GM21423 (cell line): ENCODE measurements around the gene B3GNT7.
"Not testable (repeated sequence)": the region's sequence is repeated elsewhere in the genome, so short reads cannot be mapped to it uniquely, and the experiment has no call there.

Source experiments
- ATAC-seq: cut with Tn5 transposase; IDR thresholded peaks from one replicate; pipeline ENCODE4 v1.9.1; 2021; ENCODE audit warnings: mild to moderate bottlenecking, moderate library complexity; ENCODE audit not compliant: unreplicated experiment

The B3GNT7 gene

DNA sequence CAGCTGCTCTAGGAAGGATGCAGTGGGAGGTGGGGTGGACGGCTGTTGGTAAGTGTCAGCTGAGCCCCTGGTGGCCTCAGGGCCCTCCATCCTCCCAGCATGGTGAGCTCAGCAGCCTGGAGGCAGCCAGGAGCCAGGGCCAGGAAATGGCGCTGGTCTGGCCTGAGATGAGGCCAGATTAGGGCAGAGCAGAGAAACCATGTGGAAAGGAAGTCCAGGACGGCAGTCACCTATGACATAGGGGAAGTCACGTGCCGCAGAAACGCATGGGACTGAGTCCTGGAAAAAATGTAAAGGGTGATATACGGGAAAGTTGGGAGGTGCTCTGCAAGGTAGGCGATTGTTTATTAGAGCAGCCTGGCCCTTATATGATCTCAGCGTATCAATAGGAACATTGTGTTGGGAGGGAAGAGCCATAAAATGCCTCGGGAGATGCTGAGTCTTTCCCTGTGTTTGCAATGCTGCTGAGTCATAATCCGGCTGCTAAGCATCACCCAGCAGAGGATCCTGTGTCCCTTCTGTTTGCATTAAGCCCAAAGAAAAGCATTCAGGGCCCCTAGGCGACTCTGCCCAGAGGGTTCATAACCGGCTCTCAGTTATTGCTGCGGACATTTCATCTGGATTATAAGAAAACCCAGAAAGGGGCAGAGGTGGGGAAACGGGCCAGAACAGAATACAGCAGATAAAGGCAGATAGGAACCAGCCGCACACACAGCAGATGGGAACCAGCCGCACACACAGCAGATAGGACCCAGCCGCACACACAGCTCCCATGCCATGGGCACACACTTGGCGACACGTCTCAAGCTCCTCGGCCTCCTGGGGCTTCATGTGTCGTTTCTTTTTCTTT, 30.3 kb upstream of the B3GNT7 start:
- ATAC-seq = no peak

DNA sequence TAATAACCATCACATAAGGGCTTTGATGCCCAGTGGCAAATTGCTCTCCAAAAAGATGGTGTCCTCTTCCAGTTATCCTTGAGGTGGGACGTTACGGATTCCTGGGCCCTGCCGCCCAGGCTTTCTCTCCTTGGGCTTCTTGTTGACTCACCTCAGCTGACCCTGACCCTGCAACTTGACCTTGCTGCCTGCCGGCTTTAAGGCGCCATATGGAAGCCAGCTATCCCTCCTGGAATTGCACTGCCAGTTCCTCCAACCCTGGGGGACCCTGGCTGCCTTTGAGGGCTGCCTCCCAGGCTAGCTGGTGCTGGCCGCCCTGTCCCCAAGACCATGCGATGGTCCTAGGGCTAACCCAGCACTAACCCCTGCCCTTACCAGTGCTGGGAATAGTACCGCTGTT, 28.3 kb upstream of the B3GNT7 start:
- ATAC-seq = no peak

DNA sequence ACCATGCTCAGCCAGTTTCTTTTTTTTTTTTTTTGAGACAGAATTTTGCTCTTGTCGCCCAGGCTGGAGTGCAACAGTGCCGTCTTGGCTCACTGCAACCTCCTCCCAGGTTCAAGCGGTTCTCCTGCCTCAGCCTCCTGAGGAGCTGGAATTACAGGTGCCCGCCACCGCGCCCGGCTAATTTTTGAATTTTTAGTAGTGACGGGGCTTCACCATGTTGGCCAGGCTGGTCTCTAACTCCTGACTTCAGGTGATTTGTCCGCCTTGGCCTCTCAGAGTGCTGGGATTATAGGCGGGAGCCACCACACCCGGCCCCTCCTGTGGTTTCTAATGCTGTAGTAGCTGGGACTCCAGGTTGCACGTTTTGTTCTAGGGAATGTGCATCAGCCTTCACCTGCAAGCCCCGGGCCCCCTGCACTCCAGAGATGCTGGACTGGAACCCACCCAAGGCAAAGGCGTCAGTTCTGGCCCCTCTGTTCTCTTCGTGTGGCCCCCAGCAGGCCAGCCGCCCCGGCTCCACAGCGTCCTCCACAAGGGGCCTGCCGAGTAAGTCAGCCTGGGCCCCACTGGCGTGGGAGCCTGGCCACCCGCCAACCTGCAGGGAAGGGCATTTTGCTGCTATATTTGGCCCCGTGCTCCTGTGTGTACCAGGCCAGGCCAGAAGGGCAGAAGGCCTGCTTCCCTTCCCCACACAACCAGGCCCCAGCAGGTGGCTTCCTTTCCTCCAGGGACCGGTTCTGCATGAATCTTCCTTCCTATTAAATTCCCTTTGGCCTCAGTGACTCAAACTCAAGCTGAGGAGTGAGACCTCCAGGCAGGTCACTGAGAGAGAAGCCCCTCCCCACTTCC, 25.7 kb upstream of the B3GNT7 start:
- ATAC-seq = no peak

DNA sequence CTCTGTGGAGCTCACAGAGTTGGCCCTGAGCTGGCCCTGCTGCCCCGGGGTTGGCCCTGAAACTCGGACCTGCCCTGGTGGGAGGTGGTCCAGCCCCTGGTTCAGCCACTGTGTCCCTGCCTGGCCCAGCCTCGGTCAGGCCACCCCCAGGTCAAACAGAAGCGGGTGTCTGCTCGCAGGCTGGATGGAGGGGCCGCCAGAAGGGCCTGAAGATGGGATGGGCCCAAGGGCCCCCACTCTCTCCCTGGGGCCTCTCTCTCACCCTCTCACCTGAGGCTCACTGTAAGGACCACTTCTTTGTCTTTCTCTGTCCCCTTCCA, 25.1 kb upstream of the B3GNT7 start:
- no peak for ATAC-seq

DNA sequence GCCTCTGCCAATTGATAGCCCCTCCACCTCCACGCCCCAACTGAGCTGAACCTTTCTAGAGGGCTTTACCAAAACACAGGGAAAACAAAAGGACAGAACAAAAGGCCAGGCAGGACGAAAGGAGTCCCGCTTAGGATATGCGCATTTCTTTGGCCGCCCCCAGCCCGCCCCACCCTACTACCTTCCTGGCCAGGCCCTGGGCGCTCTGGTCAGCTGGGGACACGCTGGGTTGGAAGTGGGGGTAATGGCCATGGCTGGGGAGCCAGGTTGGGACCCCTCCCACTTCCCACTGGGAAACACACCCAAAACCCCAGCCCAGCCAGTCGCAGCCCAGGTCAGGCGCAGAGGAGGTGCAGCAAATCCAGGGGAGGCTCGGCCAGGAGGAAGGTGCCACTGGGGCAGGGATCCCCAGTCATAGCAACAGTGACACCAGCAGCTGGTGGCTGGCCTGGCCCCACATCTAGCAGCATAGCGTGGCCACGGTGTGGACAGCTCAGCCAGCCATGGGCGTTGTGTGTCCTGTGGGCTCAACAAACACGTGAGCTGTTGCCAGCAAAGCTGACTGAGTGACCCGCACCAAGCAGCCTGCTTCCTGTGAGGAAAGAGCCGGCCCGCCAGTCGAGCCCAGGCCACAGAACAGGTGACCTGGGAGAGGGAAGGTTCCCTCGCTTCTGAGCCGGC, 24.6 kb upstream of the B3GNT7 start:
- ATAC-seq = no peak

DNA sequence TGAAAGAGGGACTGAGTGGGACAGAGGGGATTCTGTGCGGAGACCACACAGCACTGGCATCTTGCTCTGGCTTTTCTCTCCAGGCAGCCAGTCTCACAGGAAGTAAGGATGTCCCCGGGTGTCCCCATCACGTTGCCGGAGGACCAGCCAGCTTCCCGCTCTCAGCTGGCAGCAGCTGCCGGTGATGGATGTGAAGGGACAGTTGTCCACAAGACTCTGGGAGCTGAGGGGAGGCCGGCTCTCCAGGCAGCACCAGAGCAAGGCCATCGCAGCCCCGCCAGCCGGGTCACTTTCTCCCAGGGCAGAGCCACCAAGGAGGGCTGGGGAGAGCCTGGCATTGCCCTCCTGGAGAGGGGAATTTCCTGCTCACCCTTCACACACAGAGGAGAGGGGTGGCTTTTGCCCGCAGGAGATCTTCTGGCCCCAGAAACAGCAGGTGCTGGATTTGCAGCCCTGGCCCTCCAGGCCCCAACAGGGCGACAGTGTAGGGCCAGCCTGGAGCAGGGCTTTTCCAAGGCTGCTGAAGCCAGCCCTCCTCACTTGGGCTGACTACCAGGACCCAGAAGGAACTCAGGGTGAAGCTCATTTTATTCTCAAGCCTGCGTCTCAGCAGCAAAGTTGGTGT, 24.0 kb upstream of the B3GNT7 start:
- no peak for ATAC-seq

DNA sequence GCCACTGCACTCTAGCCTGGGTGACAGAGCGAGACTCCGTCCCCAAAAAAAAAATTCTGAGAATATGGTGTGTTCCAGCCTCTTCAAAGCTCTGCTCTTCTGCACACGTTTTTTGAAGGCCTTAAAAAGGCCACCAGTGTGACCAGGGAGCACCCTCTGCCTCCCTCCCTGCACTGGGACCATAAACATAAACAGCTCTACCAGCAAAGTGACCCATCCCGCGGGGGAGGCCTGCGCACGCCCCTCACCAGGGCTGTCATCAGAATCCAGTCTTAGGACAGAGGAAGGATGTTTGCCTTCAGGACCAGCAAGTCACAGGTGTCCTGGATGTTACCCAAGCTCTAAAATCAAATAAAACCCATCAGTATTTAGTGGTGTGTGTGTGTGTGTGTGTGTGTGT, 23.2 kb upstream of the B3GNT7 start:
- no peak for ATAC-seq

DNA sequence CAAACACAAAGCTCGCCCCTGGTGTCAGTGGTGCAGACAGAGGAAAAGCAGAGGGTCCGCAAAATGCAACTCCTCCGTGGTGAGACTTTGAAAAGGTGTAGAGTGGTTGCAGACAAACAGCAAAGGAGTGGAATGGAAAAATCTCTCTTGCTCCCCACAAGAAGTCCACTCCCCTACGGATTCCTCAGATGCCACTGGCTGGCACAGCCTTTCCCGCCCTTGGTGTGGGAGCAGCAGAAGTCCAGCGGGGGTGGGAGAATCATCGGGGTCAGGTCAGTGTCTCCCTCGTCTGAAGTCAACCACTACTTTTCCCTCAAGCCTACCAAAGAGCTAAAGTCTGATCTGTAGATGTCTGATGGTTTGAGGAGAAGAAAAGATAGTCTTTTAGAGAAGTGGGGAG, 22.3 kb upstream of the B3GNT7 start:
- ATAC-seq = no peak

DNA sequence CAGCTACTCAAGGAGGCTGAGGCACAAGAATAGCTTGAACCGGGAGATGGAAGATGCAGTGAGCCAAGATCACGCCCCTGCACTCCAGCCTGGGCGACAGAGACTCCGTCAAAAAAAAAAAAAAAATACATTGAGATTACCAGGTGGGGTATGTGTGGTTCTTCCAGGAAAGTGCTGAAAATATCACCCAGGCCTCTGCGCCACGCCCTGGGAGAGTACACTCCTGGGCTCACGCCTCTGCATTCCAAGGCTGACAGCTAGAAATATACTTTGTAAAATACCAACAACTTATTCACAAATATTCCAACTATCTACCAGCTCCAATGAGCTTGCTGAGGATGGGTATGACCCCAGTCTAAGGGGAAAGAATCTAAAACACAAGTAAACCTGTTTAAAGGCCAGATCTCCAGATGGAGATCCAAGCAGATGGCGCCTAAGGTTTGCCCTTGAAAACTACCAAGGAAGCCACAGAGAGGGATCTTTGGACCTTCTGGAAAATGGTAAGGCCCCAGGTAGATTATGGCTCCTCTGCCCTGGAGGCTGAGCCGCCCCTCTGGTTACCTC, 21.6 kb upstream of the B3GNT7 start:
- no peak for ATAC-seq

DNA sequence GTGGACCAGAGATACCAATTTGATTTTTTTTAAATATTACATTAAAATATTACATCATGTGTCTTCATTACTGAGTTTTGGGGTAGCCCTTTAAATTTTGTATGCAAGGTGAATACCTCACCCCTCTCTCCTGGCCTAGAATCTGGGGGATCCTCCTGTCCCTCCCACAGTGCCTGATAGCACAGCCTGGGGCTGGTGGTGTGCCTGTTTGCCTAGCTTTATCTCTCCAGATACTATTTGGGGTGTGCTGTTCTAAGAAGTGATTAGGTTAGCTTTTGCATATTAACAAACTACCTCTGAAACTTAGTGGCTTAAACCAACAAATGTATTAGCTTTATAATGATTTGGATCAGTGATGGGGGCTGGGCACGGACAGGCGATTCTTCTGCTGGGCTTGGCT, 20.7 kb upstream of the B3GNT7 start:
- no peak for ATAC-seq

DNA sequence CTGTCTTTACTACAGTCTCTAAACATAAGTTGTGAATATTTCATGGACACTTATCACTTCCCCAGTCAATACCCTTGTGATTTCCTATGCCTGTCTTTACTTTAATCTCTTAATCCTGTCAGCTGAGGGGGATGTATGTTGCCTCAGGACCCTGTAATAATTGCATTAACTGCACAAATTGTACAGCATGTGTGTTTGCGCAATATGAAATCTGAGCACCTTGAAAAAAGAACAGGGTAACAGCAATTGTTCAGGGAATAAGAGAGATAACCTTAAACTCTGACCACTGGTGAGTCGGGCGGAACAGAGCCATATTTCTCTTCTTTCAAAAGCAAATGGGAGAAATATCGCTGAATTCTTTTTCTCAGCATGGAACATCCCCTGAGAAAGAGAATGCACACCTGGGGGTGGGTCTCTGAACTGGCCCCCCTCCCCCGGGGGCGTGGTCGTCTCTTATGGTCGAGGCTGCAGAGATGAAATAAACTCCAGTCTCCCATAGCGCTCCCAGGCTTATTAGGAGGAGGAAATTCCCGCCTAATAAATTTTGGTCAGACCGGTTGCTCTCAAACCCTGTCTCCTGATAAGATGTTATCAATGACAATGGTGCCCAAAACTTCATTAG, 19.4 kb upstream of the B3GNT7 start:
- ATAC-seq = not testable (repeated sequence)

DNA sequence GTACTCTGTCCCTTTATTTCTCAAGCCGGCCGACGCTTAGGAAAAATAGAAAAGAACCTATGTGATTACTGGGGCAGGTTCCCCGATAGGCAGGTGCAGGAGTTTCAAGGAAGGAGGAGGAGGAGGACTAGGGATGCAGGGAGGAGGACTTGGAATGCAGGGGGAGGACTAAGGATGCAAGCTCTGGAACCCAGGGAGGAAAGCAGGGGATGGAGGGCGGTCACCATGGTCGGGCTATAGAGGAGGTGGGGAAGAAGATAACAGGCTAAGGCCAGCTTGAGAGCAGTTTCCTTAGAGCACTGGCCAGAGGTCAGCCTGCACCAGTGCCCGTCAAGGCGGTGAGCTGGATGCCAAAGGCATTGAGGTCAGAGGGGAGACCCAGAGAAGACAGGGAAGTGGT, 18.7 kb upstream of the B3GNT7 start:
- ATAC-seq = no peak

DNA sequence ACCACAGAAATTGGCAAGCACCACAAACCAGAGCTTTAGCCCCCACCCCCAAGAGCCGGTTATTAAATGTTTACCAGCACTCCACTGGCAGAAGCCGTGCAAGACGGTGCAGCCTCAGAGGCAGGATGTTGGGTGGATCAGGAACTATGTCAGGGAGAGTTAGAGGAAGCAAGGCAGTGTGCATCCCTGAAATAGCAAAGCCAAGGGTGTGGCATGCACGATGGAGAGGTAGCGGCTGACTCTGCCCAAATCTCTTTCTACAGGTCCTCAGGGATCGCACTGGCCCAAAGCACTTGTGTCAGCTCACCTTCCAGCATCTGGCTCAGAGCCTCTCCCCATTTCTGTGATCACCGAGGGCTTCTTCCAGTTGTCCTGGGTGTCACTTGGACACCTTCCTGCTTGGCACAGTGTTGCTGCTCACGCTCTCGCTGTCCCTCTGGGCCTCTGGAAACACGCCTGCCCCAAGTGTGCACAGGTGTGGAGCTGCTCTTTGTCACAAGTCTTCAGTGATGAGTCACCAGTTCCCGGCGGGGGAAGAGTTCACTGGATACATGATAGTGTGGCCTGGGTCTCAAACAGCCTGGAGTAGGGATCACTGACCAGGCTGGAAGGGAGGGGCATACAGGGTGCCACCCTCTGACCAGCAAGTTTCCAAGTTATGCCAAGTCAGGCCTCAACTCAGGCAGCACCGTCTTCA, 17.3 kb upstream of the B3GNT7 start:
- no peak for ATAC-seq

DNA sequence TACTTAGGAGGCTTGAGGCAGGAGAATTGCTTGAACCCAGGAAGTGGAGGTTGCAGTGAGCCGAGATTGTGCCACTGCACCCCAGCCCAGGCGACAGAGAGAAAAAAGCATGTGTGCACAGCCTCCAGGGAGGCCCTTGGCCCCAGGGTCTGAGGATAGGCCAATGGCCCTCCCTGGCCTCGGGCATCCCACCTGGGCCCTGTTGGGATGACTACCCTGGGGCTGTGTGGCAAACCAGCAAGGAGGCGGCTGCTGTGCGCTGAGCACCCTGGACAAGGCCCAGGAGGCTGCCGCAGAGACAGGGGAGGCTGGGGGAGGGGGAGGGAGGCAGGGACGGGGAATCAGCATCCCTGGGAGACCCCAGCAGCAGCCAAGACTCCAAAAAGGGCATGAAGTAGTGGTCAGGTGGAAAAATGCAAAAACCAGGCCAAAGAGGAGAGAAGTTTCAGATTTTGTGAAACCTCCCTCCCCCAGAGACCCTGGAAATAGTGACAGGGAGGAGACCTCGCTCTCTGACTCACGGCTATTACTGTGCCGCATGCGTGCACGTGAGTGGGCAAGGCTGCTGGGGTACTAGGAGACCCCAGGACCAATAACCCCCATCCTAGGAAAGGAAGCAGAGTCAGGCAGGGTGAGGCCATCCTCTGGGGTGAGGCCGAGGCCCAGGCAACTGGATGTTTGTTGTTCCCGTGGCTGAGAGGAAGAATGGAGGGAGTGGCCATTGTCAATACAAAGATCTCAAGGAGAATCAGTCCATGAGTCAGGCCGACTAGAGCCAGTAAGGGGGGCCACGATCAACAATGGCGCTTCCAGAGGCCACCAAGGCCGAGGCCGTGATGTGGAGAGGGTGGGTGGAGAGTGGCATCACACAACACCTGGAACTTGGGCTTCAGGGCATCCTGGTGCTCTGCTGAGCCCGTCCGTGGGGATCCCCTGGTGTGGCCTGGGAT, 16.0 kb upstream of the B3GNT7 start:
- no peak for ATAC-seq

DNA sequence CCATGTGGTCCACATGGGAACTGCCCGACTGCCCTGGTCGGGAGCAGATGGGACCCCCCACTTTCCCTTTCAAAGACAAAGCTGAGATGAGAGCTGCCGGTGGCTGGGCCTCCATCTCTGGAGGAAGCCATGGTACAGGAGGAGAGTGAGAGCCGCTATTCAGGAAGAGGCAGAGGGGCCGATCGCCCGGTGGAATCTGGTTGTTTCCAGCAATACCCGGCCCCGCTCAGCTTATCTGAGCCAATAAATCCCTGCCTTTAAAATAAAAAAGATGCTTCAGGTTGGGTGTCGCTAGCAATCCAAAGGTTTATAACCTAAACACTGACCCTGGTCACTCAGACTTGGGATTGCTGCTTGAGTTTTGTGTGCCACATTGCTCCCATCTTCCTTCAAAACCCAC, 15.2 kb upstream of the B3GNT7 start:
- no peak for ATAC-seq

DNA sequence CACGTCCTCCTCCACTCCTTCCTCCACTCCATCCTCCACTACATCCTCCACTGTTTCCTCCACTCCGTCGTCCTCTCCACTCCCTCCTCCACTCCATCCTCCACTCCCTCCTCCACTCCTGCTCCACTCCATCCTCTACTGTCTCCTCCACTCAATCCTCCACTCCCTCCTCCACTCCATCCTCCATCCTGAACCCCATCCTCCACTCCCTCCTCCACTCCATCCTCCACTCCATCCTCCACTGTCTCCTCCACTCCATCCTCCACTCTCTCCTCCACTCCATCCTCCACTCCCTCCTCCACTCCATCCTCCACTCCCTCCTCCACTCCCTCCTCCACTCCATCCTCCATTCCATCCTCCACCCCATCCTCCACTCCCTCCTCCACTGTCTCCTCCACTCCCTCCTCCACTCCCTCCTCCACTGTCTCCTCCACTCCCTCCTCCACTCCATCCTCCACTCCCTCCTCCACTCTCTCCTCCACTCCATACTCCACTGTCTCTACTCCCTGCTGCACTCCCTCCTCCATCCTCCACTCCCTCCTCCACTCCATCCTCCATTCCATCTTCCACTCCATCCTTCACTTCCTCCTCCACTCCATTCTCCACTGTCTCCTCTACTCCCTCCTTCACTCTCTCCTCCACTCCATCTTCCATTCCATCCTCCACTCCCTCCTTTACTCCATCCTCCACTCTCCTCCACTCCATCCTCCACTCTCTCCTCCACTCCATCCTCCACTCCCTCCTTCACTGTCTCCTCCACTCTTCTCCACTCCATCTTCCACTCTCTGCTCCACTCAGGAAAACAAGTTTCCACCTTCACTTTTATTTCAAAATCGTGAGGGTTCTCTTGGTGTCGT, 14.3 kb upstream of the B3GNT7 start:
- ATAC-seq = no peak

DNA sequence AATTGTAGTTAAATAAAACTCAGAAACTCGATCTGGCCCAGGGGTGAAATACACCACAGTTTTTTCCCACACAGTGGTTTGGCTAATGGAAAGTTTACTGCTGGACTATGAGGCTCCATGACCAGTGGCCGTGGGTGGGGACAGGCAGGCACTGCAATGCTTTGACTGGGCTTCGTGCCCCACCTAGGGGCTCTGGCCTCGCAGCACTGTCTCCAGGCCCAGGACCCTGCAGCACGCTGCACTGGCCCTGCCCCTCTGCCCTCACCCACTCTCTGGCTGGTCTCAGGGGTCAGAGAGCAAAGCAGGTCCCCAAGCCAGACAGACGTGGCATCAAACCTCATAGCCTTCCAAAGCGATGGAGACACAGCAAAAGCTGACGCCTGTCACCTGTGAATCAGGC, 13.4 kb upstream of the B3GNT7 start:
- no peak for ATAC-seq
